ENCODE results near the gene FEZF1.

FEZF1 gene

GRCh38 chr7:122260336-122260735 is 44.2 kb downstream of the FEZF1 start:
- Histone ChIP-seq H3K4me2 (ENCODE audit: low read length) (no peak overlapping the region), H4K20me1 (ENCODE audit: insufficient read depth, low read length) (no peaks in the 10 kb centered on the region), H3K36me3 (ENCODE audit: insufficient read depth, low read length) (no peaks in the 10 kb centered on the region), H2AFZ (ENCODE audit: low read length) (no peak overlapping the region), H3K27ac (ENCODE audit: low read depth, low read length, poor library complexity, severe bottlenecking) (no peak overlapping the region), H3K4me3 (ENCODE audit: low read depth, low read length, poor library complexity, severe bottlenecking) (no peak overlapping the region), H3F3A (ENCODE audit: insufficient read depth, low read length) (no peaks in the 10 kb centered on the region), H3K27me3 (ENCODE audit: insufficient read depth, low read length) (no peaks in the 10 kb centered on the region), H3K9ac (ENCODE audit: low read length) (no peak overlapping the region), H3K9me3 (ENCODE audit: low read length) (no peaks in the 10 kb centered on the region), H3K9me2 (ENCODE audit: low read depth, low read length) (no peaks in the 10 kb centered on the region), H3K79me2 (ENCODE audit: insufficient read depth, low read length) (no peaks in the 10 kb centered on the region), H3K4me1 (ENCODE audit: insufficient read depth, low read length, severe bottlenecking) (no peaks in the 10 kb centered on the region)
- no peak for TF ChIP-seq CTCF (IDR thresholded peaks at IDR 0.05; ENCODE audit: low read length)

- Histone ChIP-seq H3K9me3 (ENCODE audit: low read length) (no peaks in the 10 kb centered on the region), H3K36me3 (ENCODE audit: insufficient read depth, low read length) (no peaks in the 10 kb centered on the region), H4K20me1 (ENCODE audit: insufficient read depth, low read length) (no peaks in the 10 kb centered on the region), H3K4me3 (ENCODE audit: low read depth, low read length, poor library complexity, severe bottlenecking) (no peak overlapping the region), H3K9ac (ENCODE audit: low read length) (no peak overlapping the region), H3K27me3 (ENCODE audit: insufficient read depth, low read length) (no peaks in the 10 kb centered on the region), H2AFZ (ENCODE audit: low read length) (no peak overlapping the region), H3K9me2 (ENCODE audit: low read depth, low read length) (no peaks in the 10 kb centered on the region), H3F3A (ENCODE audit: insufficient read depth, low read length) (no peaks in the 10 kb centered on the region), H3K27ac (ENCODE audit: low read depth, low read length, poor library complexity, severe bottlenecking) (no peak overlapping the region), H3K79me2 (ENCODE audit: insufficient read depth, low read length) (no peaks in the 10 kb centered on the region), H3K4me2 (ENCODE audit: low read length) (no peak overlapping the region), H3K4me1 (ENCODE audit: insufficient read depth, low read length, severe bottlenecking) (no peaks in the 10 kb centered on the region)
- TF ChIP-seq CTCF (IDR thresholded peaks at IDR 0.05; ENCODE audit: low read length) (no peak), EZH2 (IDR thresholded peaks at IDR 0.05; ENCODE audit: borderline replicate concordance, low read length) (no peak)
These were observed 45.6 kb downstream of the FEZF1 start for GRCh38 chr7:122258971-122259370.

- TF ChIP-seq EZH2 (IDR thresholded peaks at IDR 0.05; ENCODE audit: borderline replicate concordance, low read length) (no peak), CTCF (IDR thresholded peaks at IDR 0.05; ENCODE audit: low read length) (no peak)
- Histone ChIP-seq H3K9me2 (ENCODE audit: low read depth, low read length) (no peaks in the 10 kb centered on the region), H3K4me3 (ENCODE audit: low read depth, low read length, poor library complexity, severe bottlenecking) (no peak overlapping the region), H3K9ac (ENCODE audit: low read length) (no peak overlapping the region), H2AFZ (ENCODE audit: low read length) (no peak overlapping the region), H3K36me3 (ENCODE audit: insufficient read depth, low read length) (no peaks in the 10 kb centered on the region), H3K4me2 (ENCODE audit: low read length) (no peak overlapping the region), H3K79me2 (ENCODE audit: insufficient read depth, low read length) (no peaks in the 10 kb centered on the region), H3K27me3 (ENCODE audit: insufficient read depth, low read length) (no peaks in the 10 kb centered on the region), H3K4me1 (ENCODE audit: insufficient read depth, low read length, severe bottlenecking) (no peaks in the 10 kb centered on the region), H3F3A (ENCODE audit: insufficient read depth, low read length) (no peaks in the 10 kb centered on the region), H3K9me3 (ENCODE audit: low read length) (no peaks in the 10 kb centered on the region), H3K27ac (ENCODE audit: low read depth, low read length, poor library complexity, severe bottlenecking) (no peak overlapping the region), H4K20me1 (ENCODE audit: insufficient read depth, low read length) (no peaks in the 10 kb centered on the region)
These were observed 47.5 kb downstream of the FEZF1 start for GRCh38 chr7:122257056-122257455.

All from OCI-LY1 (cell line).